ENCODE results near the gene GABRB2.

GRCh38 chr5:161332343-161332742 lies 214.2 kb downstream of the GABRB2 start:
- TF ChIP-seq EZH2phosphoT487 (IDR thresholded peaks at IDR 0.05; ENCODE audit: borderline replicate concordance, low read depth, low read length), result no peak
- TF ChIP-seq CTCF (conservative IDR thresholded peaks at IDR 0.05; ENCODE audit: low read length), result no peak
